ENCODE measurements around the gene GPD1L.

The GPD1L gene

GRCh38 chr3:32129832-32130231 lies 23.4 kb downstream of the GPD1L start:
- TF ChIP-seq, protein P1, sequence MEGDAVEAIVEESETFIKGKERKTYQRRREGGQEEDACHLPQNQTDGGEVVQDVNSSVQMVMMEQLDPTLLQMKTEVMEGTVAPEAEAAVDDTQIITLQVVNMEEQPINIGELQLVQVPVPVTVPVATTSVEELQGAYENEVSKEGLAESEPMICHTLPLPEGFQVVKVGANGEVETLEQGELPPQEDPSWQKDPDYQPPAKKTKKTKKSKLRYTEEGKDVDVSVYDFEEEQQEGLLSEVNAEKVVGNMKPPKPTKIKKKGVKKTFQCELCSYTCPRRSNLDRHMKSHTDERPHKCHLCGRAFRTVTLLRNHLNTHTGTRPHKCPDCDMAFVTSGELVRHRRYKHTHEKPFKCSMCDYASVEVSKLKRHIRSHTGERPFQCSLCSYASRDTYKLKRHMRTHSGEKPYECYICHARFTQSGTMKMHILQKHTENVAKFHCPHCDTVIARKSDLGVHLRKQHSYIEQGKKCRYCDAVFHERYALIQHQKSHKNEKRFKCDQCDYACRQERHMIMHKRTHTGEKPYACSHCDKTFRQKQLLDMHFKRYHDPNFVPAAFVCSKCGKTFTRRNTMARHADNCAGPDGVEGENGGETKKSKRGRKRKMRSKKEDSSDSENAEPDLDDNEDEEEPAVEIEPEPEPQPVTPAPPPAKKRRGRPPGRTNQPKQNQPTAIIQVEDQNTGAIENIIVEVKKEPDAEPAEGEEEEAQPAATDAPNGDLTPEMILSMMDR (IDR thresholded peaks at IDR 0.05; ENCODE audit: borderline replicate concordance, control extremely low read depth, extremely low read depth, insufficient read depth, missing control alignments) = no peak
- DNase-seq (ENCODE audit: low spot score) = no peak
- in situ Hi-C loops (cut with MboI; ENCODE audit: low sequenced_read_pairs, unreplicated experiment) = no loop called here

DNA sequence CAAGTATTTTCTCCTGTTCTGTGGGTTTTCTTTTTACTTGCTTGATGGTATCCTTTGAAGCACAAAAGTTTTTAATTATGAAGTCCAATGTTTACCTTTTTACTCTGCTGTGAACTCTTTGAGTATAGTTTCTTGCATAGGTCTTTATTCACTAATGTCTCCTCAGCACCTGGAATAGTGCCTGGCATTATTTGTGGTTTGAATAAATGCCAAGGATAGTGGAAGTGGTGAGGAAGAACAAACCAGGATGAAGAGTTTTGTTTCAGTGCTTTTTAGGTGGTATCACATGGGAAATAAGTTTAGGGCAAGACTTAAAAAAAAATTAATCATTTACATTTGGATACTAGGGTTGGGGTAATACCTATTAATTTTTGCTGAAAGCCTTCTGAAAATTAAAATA lies 25.7 kb downstream of the GPD1L start:
- no peak for DNase-seq (ENCODE audit: low spot score)
- TF ChIP-seq, protein P1 (IDR thresholded peaks at IDR 0.05; ENCODE audit: borderline replicate concordance, control extremely low read depth, extremely low read depth, insufficient read depth, missing control alignments) = no peak
- in situ Hi-C loops (cut with MboI; ENCODE audit: low sequenced_read_pairs, unreplicated experiment) = no loop called here

GRCh38 chr3:32132706-32133105 lies 26.3 kb downstream of the GPD1L start:
- in situ Hi-C loops (cut with MboI; ENCODE audit: low sequenced_read_pairs, unreplicated experiment) = no loop called here
- TF ChIP-seq, protein P1 (IDR thresholded peaks at IDR 0.05; ENCODE audit: borderline replicate concordance, control extremely low read depth, extremely low read depth, insufficient read depth, missing control alignments) = no peak
- no peak for DNase-seq (ENCODE audit: low spot score)

GRCh38 chr3:32136703-32137102 lies 30.3 kb downstream of the GPD1L start:
- in situ Hi-C loops (cut with MboI; ENCODE audit: low sequenced_read_pairs, unreplicated experiment) = no loop called here
- DNase-seq (ENCODE audit: low spot score) = no peak
- TF ChIP-seq, protein P1 (IDR thresholded peaks at IDR 0.05; ENCODE audit: borderline replicate concordance, control extremely low read depth, extremely low read depth, insufficient read depth, missing control alignments) = no peak

- DNase-seq (ENCODE audit: low spot score) = no peak
- TF ChIP-seq, protein P1 (IDR thresholded peaks at IDR 0.05; ENCODE audit: borderline replicate concordance, control extremely low read depth, extremely low read depth, insufficient read depth, missing control alignments) = no peak
- in situ Hi-C loops (cut with MboI; ENCODE audit: low sequenced_read_pairs, unreplicated experiment) = no loop called here
Observed at GRCh38 chr3:32137870-32138269, 31.4 kb downstream of the GPD1L start.

- DNase-seq (ENCODE audit: low spot score) = no peak
- TF ChIP-seq, protein P1 (IDR thresholded peaks at IDR 0.05; ENCODE audit: borderline replicate concordance, control extremely low read depth, extremely low read depth, insufficient read depth, missing control alignments) = no peak
- in situ Hi-C loops (cut with MboI; ENCODE audit: low sequenced_read_pairs, unreplicated experiment) = no loop called here
Observed at GRCh38 chr3:32138545-32139104, 32.2 kb downstream of the GPD1L start.

Data from GM13976 (cell line).